Uterus (tissue), 2 donors: Measurements from ENCODE around the gene DUOX1.

ENCODE experiments used
- CTCF ChIP-seq, 4 experiments: fragments of 200-600 bp in 2 of 4; fragments of 450-650 bp in 2 of 4; sonication (generic) in 2 of 4; IDR thresholded peaks; one replicate each; pipeline ENCODE4 v1.5.1; 2016 to 2019; ENCODE audit warnings: antibody characterized with exemption in 4 of 4, mild to moderate bottlenecking in 2 of 4, moderate library complexity in 1 of 4
- POLR2A ChIP-seq, 2 donors: fragments of 450-650 bp; IDR thresholded peaks; one replicate each; pipeline ENCODE4 v1.6.1; 2016; ENCODE audit warnings: antibody characterized with exemption in 2 of 2, mild to moderate bottlenecking in 1 of 2, moderate library complexity in 1 of 2

- no peak for TF ChIP-seq CTCF (IDR thresholded peaks at IDR 0.05)
- no peak for TF ChIP-seq POLR2A (IDR thresholded peaks at IDR 0.05)
Measured at GRCh38 chr15:45139770-45140169, 10.0 kb downstream of the DUOX1 start.
